HG03045 (cell line): ENCODE results near the gene PEA15.

Experiments
- ATAC-seq: cut with Tn5 transposase; IDR thresholded peaks from one replicate; pipeline ENCODE4 v1.9.1; 2021; ENCODE audit warnings: mild to moderate bottlenecking, moderate library complexity; ENCODE audit not compliant: unreplicated experiment

PEA15 gene

DNA sequence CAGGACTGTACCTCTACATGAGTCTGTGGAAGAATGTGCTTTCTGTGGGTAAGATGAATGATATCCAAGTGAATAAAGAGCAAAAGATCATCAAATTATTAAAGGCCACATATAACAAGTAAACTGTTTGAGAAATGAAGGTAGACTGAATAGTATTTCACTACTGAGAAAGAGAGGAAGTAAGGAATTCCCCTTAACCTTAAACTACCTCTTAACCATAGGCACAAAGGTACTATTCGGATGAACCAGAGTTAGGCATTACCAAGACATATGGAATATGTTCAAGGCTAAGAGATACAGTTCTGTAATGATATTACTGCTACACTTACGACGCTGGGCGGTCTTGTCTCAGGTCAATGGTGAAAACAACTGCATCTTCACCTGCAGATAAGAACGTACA is 31.6 kb downstream of the PEA15 start:
- ATAC-seq = no peak

DNA sequence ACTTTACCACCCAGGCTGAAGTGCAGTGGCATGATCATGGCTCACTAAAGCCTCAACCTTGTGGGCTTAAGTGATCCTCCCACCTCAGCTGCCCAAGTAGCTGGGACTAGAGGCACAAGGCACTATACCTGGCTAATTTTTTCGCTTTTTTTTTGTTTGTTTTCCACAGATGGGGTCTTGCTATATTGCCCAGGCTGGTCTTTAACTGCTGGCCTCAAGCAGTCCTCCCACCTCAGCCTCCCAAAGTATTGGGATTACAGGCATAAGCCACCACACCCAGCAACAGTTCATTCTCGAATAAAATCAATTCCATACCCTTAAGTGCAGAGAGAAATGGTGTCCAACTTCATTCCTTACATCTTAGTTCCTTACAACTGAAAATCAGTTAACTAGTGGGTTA is 32.4 kb downstream of the PEA15 start:
- no peak for ATAC-seq

GRCh38 chr1:160238408-160238807 is 33.2 kb downstream of the PEA15 start:
- no peak for ATAC-seq

DNA sequence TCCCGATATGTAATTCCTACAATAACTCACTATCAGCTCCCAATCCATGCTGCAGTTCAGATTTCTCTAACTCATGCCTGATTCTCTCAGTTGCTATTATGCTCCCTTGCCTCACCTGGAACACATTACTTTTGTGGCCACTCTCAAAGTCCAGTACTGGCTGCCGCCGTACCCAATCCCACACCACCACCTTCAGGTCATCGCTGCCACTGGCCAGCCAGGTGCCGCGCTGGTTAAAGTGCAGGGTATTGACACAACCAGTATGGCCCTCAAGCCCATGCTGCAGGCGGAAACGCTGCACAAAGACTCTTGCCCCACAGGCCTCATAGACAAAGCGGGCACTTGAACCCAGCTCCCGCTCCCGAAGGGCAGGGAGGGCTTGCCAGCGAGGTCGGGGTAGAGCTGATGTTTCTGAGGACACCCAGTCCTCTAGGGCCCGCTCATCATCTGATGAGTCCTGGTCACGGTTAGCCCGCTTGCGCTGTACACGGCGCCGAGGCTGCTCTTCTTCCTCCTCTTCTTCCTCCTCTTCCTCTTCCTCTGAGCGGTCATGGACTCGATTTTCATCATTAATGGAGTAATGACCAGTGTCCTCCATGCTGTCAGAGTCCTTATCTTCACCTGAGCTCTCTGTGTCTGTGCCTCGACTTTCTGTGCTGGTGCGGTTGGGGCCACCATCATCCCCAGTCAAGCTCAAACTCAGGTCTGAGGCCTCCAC is 34.6 kb downstream of the PEA15 start:
- no peak for ATAC-seq

GRCh38 chr1:160243767-160244166 is 38.6 kb downstream of the PEA15 start:
- ATAC-seq = no peak

DNA sequence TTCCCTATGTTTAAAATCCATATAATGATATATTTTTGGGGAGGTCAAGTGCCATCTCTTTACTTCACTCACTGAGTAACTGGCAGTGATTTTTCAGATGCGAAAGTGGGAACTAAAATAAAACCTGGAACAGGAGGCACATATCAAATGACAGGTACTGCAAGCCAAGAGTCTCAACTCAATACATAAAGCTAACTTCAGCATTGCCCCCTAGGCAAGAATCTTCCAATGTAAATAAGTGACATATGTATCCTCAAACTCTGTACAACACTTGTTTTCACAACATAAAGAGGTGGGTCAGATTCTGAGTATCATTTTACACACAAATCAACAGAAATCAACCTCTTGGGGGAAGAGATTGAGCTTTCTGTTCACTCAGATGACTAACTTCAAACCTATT is 39.0 kb downstream of the PEA15 start:
- ATAC-seq = no peak

DNA sequence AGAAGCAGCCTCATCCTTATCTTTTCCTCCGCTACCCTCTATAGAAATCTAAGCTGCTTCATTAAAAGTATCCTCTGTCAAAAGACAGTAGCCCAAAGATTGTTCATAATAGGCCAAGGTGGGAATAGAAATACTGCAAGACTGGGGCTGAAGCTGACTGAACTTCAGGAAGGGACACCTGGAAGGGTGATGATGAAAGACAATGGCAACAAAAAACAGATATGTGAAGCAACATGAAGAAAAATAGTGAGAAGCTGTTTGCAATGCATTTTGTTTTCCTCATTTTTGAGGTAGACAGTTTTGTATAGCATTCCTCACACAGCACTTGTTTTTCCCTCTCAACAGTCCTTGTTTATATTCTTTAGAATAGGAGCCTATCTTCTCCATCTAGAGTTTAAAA is 40.2 kb downstream of the PEA15 start:
- no peak for ATAC-seq

DNA sequence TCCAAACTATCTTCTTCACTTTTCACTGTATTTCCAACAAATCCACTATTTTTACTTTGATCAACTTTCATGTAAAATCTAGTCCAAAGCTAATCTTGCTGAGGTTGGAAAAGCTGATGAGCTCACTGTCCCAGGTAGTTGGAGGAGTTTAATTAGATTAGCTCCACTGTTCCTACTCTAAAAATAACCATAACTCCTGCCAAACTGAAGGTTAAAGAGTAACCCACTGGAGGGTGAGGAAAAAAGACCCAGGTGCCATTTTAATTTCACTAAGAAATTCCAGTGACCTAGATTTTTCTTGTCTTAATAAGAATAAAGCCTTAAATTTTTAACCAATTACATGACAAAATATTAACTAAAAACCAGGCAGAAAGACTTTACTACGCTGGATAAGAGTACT is 41.9 kb downstream of the PEA15 start:
- ATAC-seq = no peak

DNA sequence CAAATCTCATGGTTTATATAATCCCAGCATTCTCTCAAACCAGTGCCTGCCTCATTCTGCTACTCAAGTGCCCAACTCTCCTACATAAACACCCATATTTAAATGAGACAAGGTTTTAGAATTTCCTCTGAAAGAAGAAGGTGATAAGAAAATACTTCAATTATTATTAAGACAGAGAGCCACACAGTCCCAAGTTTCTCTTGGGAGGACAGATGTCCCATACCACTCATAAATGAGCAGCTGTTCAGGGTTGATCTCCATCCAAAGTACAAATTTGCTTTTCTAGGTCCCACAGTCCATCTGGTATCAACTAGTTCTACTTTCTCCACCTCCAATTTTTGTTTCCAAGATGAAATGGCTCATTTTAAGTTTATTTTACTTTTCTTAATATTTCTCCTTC is 45.8 kb downstream of the PEA15 start:
- ATAC-seq = no peak

DNA sequence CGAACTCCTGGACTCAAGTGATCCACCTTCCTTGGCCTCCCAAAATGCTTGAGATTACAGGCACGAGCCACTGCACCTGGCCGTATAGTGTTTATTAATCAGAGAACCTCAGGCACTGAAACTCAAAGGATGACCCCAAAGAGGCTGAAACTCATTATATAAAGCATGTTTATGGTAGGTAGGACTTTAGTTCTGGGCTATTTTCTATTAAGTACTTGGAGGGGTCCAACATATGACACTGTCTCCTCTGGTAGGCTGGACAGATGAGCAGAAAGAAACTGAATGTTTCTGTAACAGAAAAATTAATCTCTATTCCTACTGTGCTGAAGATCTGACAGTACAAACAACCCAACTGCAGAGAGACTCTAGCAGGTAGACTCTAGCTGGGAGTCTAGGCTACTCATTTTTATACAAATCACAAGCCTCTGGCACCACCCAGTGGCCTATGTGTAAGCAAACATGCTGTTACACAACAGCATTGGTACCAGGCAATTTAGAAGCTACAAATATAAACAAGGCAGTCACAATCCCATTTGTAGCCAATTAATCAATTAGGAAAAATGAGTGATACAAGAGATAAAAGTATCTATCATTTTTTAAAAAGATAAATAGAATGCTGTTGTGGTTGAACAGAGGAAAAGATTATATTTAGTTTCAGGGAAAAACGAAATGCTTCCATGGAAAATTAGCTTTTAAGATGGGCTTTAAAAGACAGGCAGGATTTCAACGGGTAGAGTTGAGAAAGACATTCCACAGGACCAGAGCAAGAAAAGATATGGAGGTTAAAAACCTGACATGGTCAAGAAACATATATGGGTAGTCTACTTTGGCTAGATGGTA is 46.7 kb downstream of the PEA15 start:
- ATAC-seq = peak; percentile 64

DNA sequence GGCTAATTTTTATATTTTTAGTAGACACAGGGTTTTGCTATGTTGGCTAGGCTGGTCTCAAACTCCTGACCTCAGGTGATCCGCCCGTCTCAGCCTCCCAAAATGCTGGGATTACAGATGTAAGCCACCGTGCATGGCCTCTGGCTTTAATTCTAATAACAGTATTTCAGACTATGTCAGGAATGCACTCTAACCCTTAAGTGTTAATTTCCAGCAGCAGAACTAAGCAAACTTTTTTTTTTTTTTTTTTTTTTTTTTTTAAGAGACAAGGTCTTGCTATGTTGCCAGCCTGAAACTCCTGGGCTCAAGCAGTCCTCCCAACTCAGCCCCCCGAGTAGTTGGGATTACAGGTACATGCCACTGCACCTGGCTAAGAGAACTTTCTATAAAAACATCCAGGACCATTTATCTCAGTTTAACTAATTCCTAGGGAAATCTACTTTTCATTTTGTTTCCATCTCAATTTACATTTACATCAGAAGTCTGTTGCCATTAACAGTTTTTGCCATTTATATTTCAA is 50.7 kb downstream of the PEA15 start:
- ATAC-seq = no peak

GRCh38 chr1:160256396-160257046 is 51.3 kb downstream of the PEA15 start:
- no peak for ATAC-seq

GRCh38 chr1:160257411-160258015 is 52.3 kb downstream of the PEA15 start:
- no peak for ATAC-seq

- no peak for ATAC-seq
These were observed 53.1 kb downstream of the PEA15 start for GRCh38 chr1:160258177-160258798.

DNA sequence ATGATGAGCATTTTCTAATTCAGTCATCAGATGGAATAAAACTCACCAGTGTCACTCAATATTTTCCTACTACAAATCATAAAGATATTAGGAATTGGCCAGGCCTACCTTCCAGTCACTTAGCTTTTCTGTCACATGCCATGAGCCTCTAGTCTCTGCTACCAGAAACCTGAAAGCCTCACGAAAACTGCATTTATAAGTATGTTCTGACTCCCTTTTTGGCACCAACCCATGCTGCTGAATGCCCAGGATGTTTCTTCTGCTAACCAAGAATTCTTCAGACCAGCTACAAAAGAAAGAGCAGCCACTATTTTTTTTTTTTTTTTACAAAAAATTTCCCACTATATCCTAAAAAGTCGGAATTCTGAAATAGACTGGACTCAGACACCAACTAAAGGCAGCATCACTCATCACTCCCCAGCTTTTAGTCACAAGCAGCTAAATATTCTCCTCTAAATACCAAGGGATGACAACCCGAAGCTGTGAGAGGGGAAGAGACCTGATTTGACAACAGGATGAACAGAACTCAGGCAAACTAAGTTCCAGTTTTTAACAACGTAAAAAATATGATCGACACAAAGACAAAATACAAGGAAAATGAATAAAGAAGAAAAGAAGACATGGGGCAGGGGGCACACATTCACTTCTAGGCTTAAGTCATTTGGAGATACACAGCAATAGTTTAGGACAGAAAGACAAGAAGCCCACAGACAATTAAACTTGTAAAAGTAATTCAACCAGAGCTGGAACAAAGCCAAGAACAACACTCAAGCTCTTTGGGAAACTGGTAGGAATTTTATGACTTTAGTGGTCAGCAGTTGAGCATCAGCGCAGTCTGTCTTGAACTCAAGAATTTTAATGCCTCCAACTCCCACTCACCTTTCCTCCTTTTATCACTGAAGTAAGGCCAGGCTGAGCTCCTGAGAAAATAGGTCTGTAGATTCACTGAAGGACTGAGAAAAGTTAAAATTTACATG is 55.5 kb downstream of the PEA15 start:
- no peak for ATAC-seq

DNA sequence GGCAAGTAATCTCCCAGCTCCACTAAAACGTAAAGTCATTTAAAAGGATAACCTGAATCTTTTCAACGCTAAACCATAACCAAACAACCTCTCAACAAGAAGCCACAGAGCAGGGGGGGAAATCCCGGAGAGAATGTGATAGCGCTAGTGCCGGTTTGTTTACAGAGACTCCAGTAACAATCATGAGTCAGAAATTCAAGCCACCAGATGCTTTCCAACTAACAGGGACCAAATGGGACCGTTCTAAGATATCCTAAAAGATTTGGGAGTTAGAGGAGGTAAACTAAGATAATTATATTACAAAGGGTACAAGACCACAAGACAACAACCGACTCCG is 56.3 kb downstream of the PEA15 start:
- ATAC-seq = no peak

DNA sequence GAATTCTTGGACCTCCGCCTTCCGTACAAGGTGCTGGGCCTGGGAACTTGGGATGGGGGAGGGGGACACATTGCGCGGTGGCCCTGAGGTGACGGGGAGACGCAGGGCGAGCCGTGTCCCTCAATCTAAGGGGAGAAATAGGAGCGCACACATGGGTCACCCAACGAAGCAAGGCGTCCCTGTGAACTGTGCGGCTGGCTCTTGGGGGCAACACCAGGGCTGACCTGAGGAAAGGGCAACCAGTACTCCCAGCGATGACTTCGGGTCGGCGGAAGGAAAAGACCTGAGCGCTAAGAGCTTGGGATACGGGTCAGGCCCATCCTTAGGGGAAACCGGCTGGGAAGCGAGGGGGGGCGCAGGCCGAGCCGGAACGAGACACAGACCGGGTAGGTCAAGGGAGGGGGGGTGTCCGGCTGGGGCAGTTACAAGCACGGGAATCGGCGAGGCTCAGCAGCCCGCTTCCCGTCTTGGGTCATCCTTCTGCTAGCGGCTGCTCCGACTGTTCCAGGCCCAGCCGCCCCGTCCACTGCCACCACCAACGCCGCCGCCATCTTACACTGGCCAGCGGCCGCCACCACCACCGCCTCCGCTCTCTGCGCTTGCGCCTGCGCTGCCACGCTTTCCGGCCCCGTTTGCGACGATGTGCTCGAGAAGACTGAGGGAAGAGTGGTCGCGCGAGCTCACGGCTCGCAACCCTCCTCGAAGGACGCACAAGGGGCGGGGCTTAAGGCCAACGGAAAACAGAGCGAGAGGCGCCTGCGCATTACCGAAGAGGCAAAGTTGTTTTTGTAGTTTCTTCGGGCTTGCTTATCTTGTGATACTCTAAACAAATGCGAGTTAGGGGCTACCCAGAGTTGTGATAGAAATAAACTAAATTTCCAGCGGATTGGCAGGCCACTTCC is 57.0 kb downstream of the PEA15 start, which contains the start of gene DCAF8:
Gene DCAF8 (minus strand): TSS at position 657 of the 902 bp plus-strand sequence. CDS start 18,541 bp downstream, outside the sequence.
- peak; percentile 76 for ATAC-seq

DNA sequence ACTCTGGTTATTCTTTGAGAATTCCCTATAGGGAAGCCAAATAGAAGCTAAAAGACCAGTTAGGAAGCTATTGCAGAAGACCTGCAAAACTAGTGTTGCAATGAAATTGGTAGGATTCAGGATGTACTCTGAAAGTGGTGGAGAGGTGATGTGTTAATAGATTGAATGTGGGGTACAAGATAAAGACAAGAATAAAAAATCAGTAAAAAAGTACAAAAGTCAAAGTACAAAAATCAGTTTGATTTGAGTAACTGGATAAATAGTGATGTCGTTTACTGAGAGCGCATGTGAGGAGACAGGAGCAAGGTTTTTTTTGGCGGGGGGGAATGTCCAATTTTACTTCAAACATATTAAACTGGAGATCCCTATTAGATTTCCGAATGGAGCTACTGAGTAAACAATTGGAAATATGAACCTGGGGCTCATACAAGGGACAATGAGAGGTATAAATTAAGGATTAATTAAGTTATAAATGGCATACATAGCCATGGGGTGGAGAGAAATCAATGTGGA is 59.7 kb downstream of the PEA15 start:
- no peak for ATAC-seq
